A673 (cell line): ENCODE measurements around the gene TRDMT1.

Experiments
- EZH2 ChIP-seq: fragments of 200-600 bp; sonication (generic); IDR thresholded peaks from 2 replicates; pipeline ENCODE4 v1.6.1; 2017; ENCODE audit warnings: borderline replicate concordance, low read depth, mild to moderate bottlenecking, mixed read lengths, antibody characterized with exemption, low read length; ENCODE audit not compliant: poor library complexity, severe bottlenecking
- TF ChIP-seq, protein P1 (sequence below): fragments of 300-800, 200-600 bp; sonication (generic); conservative IDR thresholded peaks from 2 replicates; pipeline ENCODE4 v1.5.1; 2017; ENCODE audit warnings: low read depth, mild to moderate bottlenecking, antibody characterized with exemption, low read length, moderate library complexity, mixed read lengths

GRCh38 chr10:17098012-17098411, 103.5 kb downstream of the TRDMT1 start:
- TF ChIP-seq, protein P1, sequence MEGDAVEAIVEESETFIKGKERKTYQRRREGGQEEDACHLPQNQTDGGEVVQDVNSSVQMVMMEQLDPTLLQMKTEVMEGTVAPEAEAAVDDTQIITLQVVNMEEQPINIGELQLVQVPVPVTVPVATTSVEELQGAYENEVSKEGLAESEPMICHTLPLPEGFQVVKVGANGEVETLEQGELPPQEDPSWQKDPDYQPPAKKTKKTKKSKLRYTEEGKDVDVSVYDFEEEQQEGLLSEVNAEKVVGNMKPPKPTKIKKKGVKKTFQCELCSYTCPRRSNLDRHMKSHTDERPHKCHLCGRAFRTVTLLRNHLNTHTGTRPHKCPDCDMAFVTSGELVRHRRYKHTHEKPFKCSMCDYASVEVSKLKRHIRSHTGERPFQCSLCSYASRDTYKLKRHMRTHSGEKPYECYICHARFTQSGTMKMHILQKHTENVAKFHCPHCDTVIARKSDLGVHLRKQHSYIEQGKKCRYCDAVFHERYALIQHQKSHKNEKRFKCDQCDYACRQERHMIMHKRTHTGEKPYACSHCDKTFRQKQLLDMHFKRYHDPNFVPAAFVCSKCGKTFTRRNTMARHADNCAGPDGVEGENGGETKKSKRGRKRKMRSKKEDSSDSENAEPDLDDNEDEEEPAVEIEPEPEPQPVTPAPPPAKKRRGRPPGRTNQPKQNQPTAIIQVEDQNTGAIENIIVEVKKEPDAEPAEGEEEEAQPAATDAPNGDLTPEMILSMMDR, result no peak
- no peak for TF ChIP-seq EZH2
